Lower leg skin (tissue), 4 donors: Measurements from ENCODE around the gene CNN3. TPM values are rescaled to one million over a fixed set of nuclear protein-coding genes. Genes with fewer than 3 reads are reported as not detected.

ENCODE experiments used
- DNase-seq, 2 donors: peaks; one replicate each; pipeline ENCODE4 v3.0.0-alpha.2; 2019; ENCODE audit warnings: low spot score in 2 of 2
- H3K4me3 ChIP-seq: fragments of 200-600 bp; sonication (generic); 2 replicates; pipeline ENCODE4 v1.5.1; 2017; ENCODE audit warnings: mild to moderate bottlenecking, low read depth; ENCODE audit not compliant: poor library complexity, severe bottlenecking
- CTCF ChIP-seq, 3 donors: fragments of 450-650 bp; IDR thresholded peaks; one replicate each; pipeline ENCODE4 v1.5.1; 2016; ENCODE audit warnings: antibody characterized with exemption in 3 of 3, mild to moderate bottlenecking in 3 of 3, moderate library complexity in 2 of 3
- POLR2A ChIP-seq, 2 donors: fragments of 450-650 bp; IDR thresholded peaks; one replicate each; pipeline ENCODE4 v1.6.1; 2016 to 2017; ENCODE audit warnings: antibody characterized with exemption in 2 of 2, mild to moderate bottlenecking in 1 of 2, moderate library complexity in 1 of 2
- WGBS, 2 donors: methylation state at CpG; one replicate each; pipeline ENCODE4 v1.1.5; 2018; 5-methylcytosine and 5-hydroxymethylcytosine counted together
- intact Hi-C: fragments of 100-400 bp; cut with DNase I; formaldehyde crosslinking; loops from one replicate; pipeline ENCODE4 v1.15.0; 2023; ENCODE audit warnings: low total_unique reads
- total RNA-seq, 4 donors: library from RNA; depleted of rRNA; stranded (reverse); fragments of >200 nt; gene quantifications; one replicate each; pipeline ENCODE4 v1.1.0, GENCODE V29; 2016

Gene CNN3
- total RNA-seq, 4 donors from 2014 or later = 30.7 to 94.3 (median 47.8) TPM

GRCh38 chr1:94899756-94900155, 27.2 kb downstream of the CNN3 start:
- WGBS, 2 donors = 58 to 71% methylated on average over 1 of the region's 1 CpG
- DNase-seq = no peak
- no peak for TF ChIP-seq CTCF (IDR thresholded peaks at IDR 0.05)
- TF ChIP-seq POLR2A (IDR thresholded peaks at IDR 0.05) = no peak
- no peak overlapping the region for H3K4me3 ChIP-seq
- intact Hi-C loops = no loop called here

GRCh38 chr1:94898491-94899385, 28.2 kb downstream of the CNN3 start:
- WGBS, 2 donors = 80 to 87% methylated on average over 7 of the region's 7 CpGs
- H3K4me3 ChIP-seq = no peak overlapping the region
- intact Hi-C loops = no loop called here
- TF ChIP-seq CTCF (IDR thresholded peaks at IDR 0.05) (no peak), POLR2A (IDR thresholded peaks at IDR 0.05) (no peak)
- DNase-seq = no peak

- no peak for DNase-seq
- intact Hi-C loops = no loop called here
- H3K4me3 ChIP-seq = no peak overlapping the region
- 92 to 97% methylated on average over 1 of the region's 1 CpG for WGBS, 2 donors
- TF ChIP-seq POLR2A (IDR thresholded peaks at IDR 0.05) (no peak), CTCF (IDR thresholded peaks at IDR 0.05) (no peak)
Observed at GRCh38 chr1:94895518-94895917, 31.4 kb downstream of the CNN3 start.

GRCh38 chr1:94894630-94895029, 32.3 kb downstream of the CNN3 start:
- WGBS, 2 donors = 73 to 85% methylated on average over 4 of the region's 4 CpGs
- no peak for DNase-seq

GRCh38 chr1:94892604-94893254, 34.2 kb downstream of the CNN3 start:
- H3K4me3 ChIP-seq = no peak overlapping the region
- intact Hi-C loops = no loop called here
- TF ChIP-seq CTCF (IDR thresholded peaks at IDR 0.05) = no peak
- no peak for TF ChIP-seq POLR2A (IDR thresholded peaks at IDR 0.05)
- WGBS, 2 donors = 85 to 93% methylated on average over 4 of the region's 4 CpGs
- no peak for DNase-seq

More at GRCh38 chr1:94894630-94895029, 32.3 kb downstream of the CNN3 start:
- H3K4me3 ChIP-seq = no peak overlapping the region
- intact Hi-C loops = no loop called here
- no peak for TF ChIP-seq CTCF (IDR thresholded peaks at IDR 0.05)
- TF ChIP-seq POLR2A (IDR thresholded peaks at IDR 0.05) = no peak
